K562 (cell line): Measurements from ENCODE around the gene DAPK1. TPM values are rescaled to one million over a fixed set of nuclear protein-coding genes. Genes with fewer than 3 reads are reported as not detected.

Experiments
- ATAC-seq: fragments of 200-7000 bp; cut with Tn5 transposase; 3 replicates; pipeline ENCODE4 v1.9.1; 2020; ENCODE audit warnings: moderate library complexity
- BruUV-seq: library from RNA; stranded (reverse); fragments of 400-500 nt; replicated peaks from 2 replicates; lab custom pipeline; 2021; lab: Mats Ljungman, UMichigan
- CTCF ChIA-PET: fragments of 300-600 bp; formaldehyde crosslinking; extraction: SDS; loops from one replicate; lab custom pipeline; 2021; ENCODE audit warnings: low intra/inter-chr PET ratio; lab: Yijun Ruan, JAX
- POLR2A ChIA-PET: fragments of 300-600, 350-650 bp; sonication (Branson Sonifier 250); formaldehyde crosslinking; extraction: SDS; loops from one replicate; lab custom pipeline; 2021; ENCODE audit warnings: antibody characterized with exemption, inconsistent platforms; lab: Yijun Ruan, JAX
- DNase-seq, 4 experiments: peaks; one replicate each; pipeline versions ENCODE4 v3.0.0 to v3.0.0-alpha.2; 2011 to 2018; ENCODE audit warnings: low spot score in 3 of 4, mixed read lengths in 3 of 4; ENCODE audit errors: extremely low read depth in 1 of 4
- FAIRE-seq: peaks from 2 replicates; lab custom pipeline; 2011; peaks lifted over from hg19 to GRCh38; lab: Jason Lieb, UNC
- H2AFZ ChIP-seq: 2 replicates; pipeline ENCODE4 v1.6.0; 2011; ENCODE audit warnings: low read depth, low read length, control low read depth, inconsistent platforms
- H3K27ac ChIP-seq: fragments of 200-600 bp; 3 replicates; pipeline ENCODE4 v1.8.0; 2011; ENCODE audit warnings: low read depth, mild to moderate bottlenecking, control low read depth, inconsistent platforms, low read length, moderate library complexity, mixed read lengths; ENCODE audit errors: extremely low read depth
- H3K27me3 ChIP-seq, 2 experiments: fragments of 300-600 bp in 1 of 2; 2 replicates in 1 of 2; 3 replicates in 1 of 2; pipeline versions ENCODE4 v1.6.0 to v1.8.0; 2011; ENCODE audit warnings: inconsistent platforms in 2 of 2, low read length in 2 of 2, mild to moderate bottlenecking in 1 of 2, mixed read lengths in 1 of 2, moderate library complexity in 1 of 2; ENCODE audit not compliant: control insufficient read depth in 2 of 2, insufficient read depth in 2 of 2
- H3K36me3 ChIP-seq: fragments of 300-600 bp; 3 replicates; pipeline ENCODE4 v1.8.0; 2011; ENCODE audit warnings: mild to moderate bottlenecking, low read length, inconsistent platforms; ENCODE audit not compliant: control insufficient read depth, insufficient read depth
- H3K4me1 ChIP-seq, 2 experiments: fragments of 200-600 bp in 1 of 2; replicated peaks in 1 of 2; 2 replicates in 1 of 2; 3 replicates in 1 of 2; pipeline versions ENCODE4 v1.5.1 to v1.8.0; 2011; ENCODE audit warnings: inconsistent platforms in 2 of 2, low read length in 2 of 2, mild to moderate bottlenecking in 1 of 2, mixed read lengths in 1 of 2, moderate library complexity in 1 of 2; ENCODE audit not compliant: control insufficient read depth in 2 of 2, insufficient read depth in 2 of 2
- H3K4me2 ChIP-seq: 2 replicates; pipeline ENCODE4 v1.6.1; 2011; ENCODE audit warnings: low read length, control low read depth, inconsistent platforms, mixed read lengths; ENCODE audit not compliant: insufficient read depth
- H3K4me3 ChIP-seq: fragments of 200-600 bp; sonication (generic), shearing (Covaris generic); 2 replicates; pipeline ENCODE4 v1.5.1; 2016; ENCODE audit warnings: control low read depth, inconsistent platforms
- H3K79me2 ChIP-seq: fragments of 200-600 bp; 3 replicates; pipeline ENCODE4 v1.8.0; 2011; ENCODE audit warnings: low read length, inconsistent platforms; ENCODE audit not compliant: control insufficient read depth, insufficient read depth
- H3K9ac ChIP-seq, 2 experiments: 2 replicates each; pipeline versions ENCODE4 v1.6.0 to v1.6.1; 2011; ENCODE audit warnings: low read depth in 2 of 2, low read length in 2 of 2, control low read depth in 1 of 2, inconsistent platforms in 1 of 2, mild to moderate bottlenecking in 1 of 2, mixed read lengths in 1 of 2; ENCODE audit not compliant: insufficient read depth in 1 of 2
- H3K9me1 ChIP-seq: one replicate; pipeline ENCODE4 v1.6.0; 2011; ENCODE audit warnings: inconsistent platforms, mild to moderate bottlenecking, low read length, moderate library complexity; ENCODE audit not compliant: control insufficient read depth, insufficient read depth
- H3K9me3 ChIP-seq: replicated peaks from 2 replicates; pipeline ENCODE4 v1.5.1; 2011; ENCODE audit warnings: low read depth, low read length, inconsistent platforms; ENCODE audit not compliant: control insufficient read depth, insufficient read depth
- H4K20me1 ChIP-seq: replicated peaks from 2 replicates; pipeline ENCODE4 v1.6.1; 2011; ENCODE audit warnings: low read length, inconsistent platforms, mixed read lengths; ENCODE audit not compliant: control insufficient read depth, insufficient read depth
- FOXP1 ChIP-seq: sonication (generic); formaldehyde crosslinking; IDR thresholded peaks from 2 replicates; pipeline ENCODE4 v1.8.0; 2022; ENCODE audit warnings: mild to moderate bottlenecking, missing genetic modification reagents
- GABPB2 ChIP-seq: fragments of 250-450 bp; sonication (Bioruptor Pico); conservative IDR thresholded peaks from 2 replicates; pipeline ENCODE4 v1.5.1; 2021; ENCODE audit warnings: mild to moderate bottlenecking
- PCBP1 ChIP-seq: fragments of 200-400 bp; formaldehyde crosslinking; IDR thresholded peaks from 2 replicates; pipeline ENCODE4 v1.6.1; 2018; ENCODE audit warnings: mild to moderate bottlenecking, low read depth, low read length; ENCODE audit not compliant: poor library complexity, severe bottlenecking
- PHF21A ChIP-seq: fragments of 450-650 bp; IDR thresholded peaks from 2 replicates; pipeline ENCODE4 v1.6.1; 2017; ENCODE audit warnings: low read depth, borderline replicate concordance
- PKNOX1 ChIP-seq: fragments of 450-650 bp; IDR thresholded peaks from 2 replicates; pipeline ENCODE4 v1.6.1; 2016
- SP2 ChIP-seq: IDR thresholded peaks from 2 replicates; pipeline ENCODE4 v1.6.1; 2011; ENCODE audit warnings: mild to moderate bottlenecking, low read depth, low read length, moderate library complexity; ENCODE audit not compliant: poor library complexity, severe bottlenecking; ENCODE audit errors: extremely low read depth
- U2AF2 ChIP-seq: fragments of 200-400 bp; formaldehyde crosslinking; optimal IDR thresholded peaks from 2 replicates; pipeline ENCODE3; 2017; ENCODE audit warnings: low read depth, mild to moderate bottlenecking, low read length
- ZNF212 ChIP-seq: fragments of 450-650 bp; formaldehyde crosslinking; IDR thresholded peaks from 2 replicates; pipeline ENCODE4 v1.4.0; 2020; ENCODE audit warnings: mild to moderate bottlenecking
- ZNF668 ChIP-seq: fragments of 250-450 bp; sonication (Bioruptor Pico); IDR thresholded peaks from 2 replicates; pipeline ENCODE4 v1.8.0; 2022; ENCODE audit warnings: mild to moderate bottlenecking, inconsistent platforms
- WGBS: fragments of 100-300 bp; shearing (Covaris generic); methylation state at CpG from one replicate; pipeline ENCODE4 v1.1.6; 2016; ENCODE audit warnings: low coverage, mixed read lengths; ENCODE audit not compliant: insufficient coverage; ENCODE audit errors: missing lambda C conversion rate; 5-methylcytosine and 5-hydroxymethylcytosine counted together
- in situ Hi-C: fragments of 300-500 bp; cut with MboI; formaldehyde crosslinking; loops from 4 replicates; pipeline ENCODE4 v1.15.0; 2018; ENCODE audit warnings: inconsistent platforms, mixed read lengths
- intact Hi-C: fragments of 100-400 bp; cut with micrococcal nuclease; formaldehyde crosslinking; loops from 2 replicates; pipeline ENCODE4 v1.14.2; 2022
- polyA plus RNA-seq, 8 experiments: library from polyadenylated mRNA; depleted of rRNA in 4 of 8; stranded (reverse) in 5 of 8; unstranded in 3 of 8; fragments of >200 nt; fragmentation: Nextera tagmentation in 2 of 8; fragmentation: Illumina TruSeq in 1 of 8; extraction: Ambion mirVana in 2 of 8; extraction: Trizol in 1 of 8; gene quantifications; 2 replicates each; pipeline versions ENCODE4 v1.2.1 to v1.2.3, GENCODE V29; 2011 to 2014; ENCODE audit warnings: inconsistent platforms in 1 of 8, missing spikeins in 1 of 8
- total RNA-seq, 7 experiments: library from RNA; depleted of rRNA in 6 of 7; stranded (reverse); fragments of >200 nt in 6 of 7; fragmentation: Illumina TruSeq in 2 of 7; extraction: Trizol in 2 of 7; gene quantifications; 2 replicates each; pipeline versions ENCODE4 v1.2.1 to v1.2.3, GENCODE V29; 2011 to 2021; ENCODE audit warnings: low replicate concordance in 1 of 7

DAPK1 gene
- total and polyA plus RNA-seq, 9 of the 15 experiments (the other 6 are each of a cell fraction or from before 2014, with no cell fraction given): 1.7 to 26.4 (median 15.8) TPM

- ATAC-seq (no peak), FAIRE-seq (no peak), DNase-seq (no peak)
- Histone ChIP-seq H3K27me3 (no peaks in the 10 kb centered on the region), H3K27ac (no peak overlapping the region), H3K9ac (peak overlapping the region in 1 of 2 experiments; percentile 75; a peak in 1 of 4 replicates), H3K4me2 (no peak overlapping the region), H3K9me3 (no peaks in the 10 kb centered on the region), H3K36me3 (peaks cover 8% of the 10 kb centered on the region; the same call in 1 of the 3 replicates), H2AFZ (no peak overlapping the region), H4K20me1 (0 out of 2 replicates have a peak, but pooled peaks cover 5% of the 10 kb centered on the region), H3K4me1 (peaks cover 35 to 39% of the 10 kb centered on the region in 2 experiments), H3K79me2 (peaks cover 28% of the 10 kb centered on the region), H3K9me1 (peaks cover 6% of the 10 kb centered on the region), H3K4me3 (no peak overlapping the region)
- 73% methylated on average over 6 of the region's 6 CpGs for WGBS
- TF ChIP-seq PHF21A: no peak
- TF ChIP-seq ZNF668 (CRISPR knock-in tag): no peak
- TF ChIP-seq PCBP1: no peak
- TF ChIP-seq PKNOX1: no peak
- TF ChIP-seq FOXP1 (CRISPR knock-in tag): no peak
- TF ChIP-seq ZNF212 (CRISPR knock-in tag): no peak
- no peak for TF ChIP-seq SP2
- no peak for TF ChIP-seq U2AF2
- TF ChIP-seq GABPB2 (CRISPR knock-in tag): no peak
- ChIA-PET POLR2A (interaction anchor here (0.7 kb wide), 1 partner anchor 18 kb away, joined by 4 read pairs; no protein-coding TSS in a partner anchor), CTCF (no interaction called here)
- in situ Hi-C loops (no loop called here), intact Hi-C loops (no loop called here)
- no TSS peak for BruUV-seq
Measured at GRCh38 chr9:87520172-87520683, 22.6 kb downstream of the DAPK1 start.
